GM12875 (cell line): ENCODE data around the gene GMFB.
"Not testable (repeated sequence)": the region's sequence is repeated elsewhere in the genome, so short reads cannot be mapped to it uniquely, and the experiment has no call there.

ENCODE experiments used
- H3K4me3 ChIP-seq: one replicate; pipeline ENCODE4 v1.5.1; 2011; ENCODE audit warnings: low read depth, low read length, control low read depth
- CTCF ChIP-seq: IDR thresholded peaks from 2 replicates; pipeline ENCODE4 v1.5.1; 2011; ENCODE audit warnings: low read depth, mild to moderate bottlenecking, control low read depth, inconsistent platforms, low read length, moderate library complexity, borderline replicate concordance; ENCODE audit not compliant: insufficient read depth

The GMFB gene

GRCh38 chr14:54462048-54462447, 26.7 kb downstream of the GMFB start:
- no peak overlapping the region for H3K4me3 ChIP-seq
- no peak for TF ChIP-seq CTCF

GRCh38 chr14:54459106-54459505, 29.7 kb downstream of the GMFB start:
- H3K4me3 ChIP-seq = no peak overlapping the region
- no peak for TF ChIP-seq CTCF

GRCh38 chr14:54458536-54458935, 30.2 kb downstream of the GMFB start:
- H3K4me3 ChIP-seq = not testable (repeated sequence)

- no peak for TF ChIP-seq CTCF
- no peak overlapping the region for H3K4me3 ChIP-seq
Measured at GRCh38 chr14:54457609-54457996, 31.2 kb downstream of the GMFB start.

- not testable (repeated sequence) for H3K4me3 ChIP-seq
Measured at GRCh38 chr14:54456820-54457608, 31.8 kb downstream of the GMFB start.

GRCh38 chr14:54455363-54455762, 33.4 kb downstream of the GMFB start:
- no peak for TF ChIP-seq CTCF
- H3K4me3 ChIP-seq = no peak overlapping the region

- not testable (repeated sequence) for H3K4me3 ChIP-seq
Measured at GRCh38 chr14:54453990-54454389, 34.8 kb downstream of the GMFB start.

- no peak for TF ChIP-seq CTCF
- H3K4me3 ChIP-seq = no peak overlapping the region
Measured at GRCh38 chr14:54453252-54453651, 35.5 kb downstream of the GMFB start.

- TF ChIP-seq CTCF = no peak
- H3K4me3 ChIP-seq = no peak overlapping the region
Measured at GRCh38 chr14:54451961-54452360, 36.8 kb downstream of the GMFB start.
